Type B pancreatic cell (in vitro differentiated cells): ENCODE results near the gene MGAT5B. TPM values are rescaled to one million over a fixed set of nuclear protein-coding genes. Genes with fewer than 3 reads are reported as not detected.
"Not testable (repeated sequence)": the region's sequence is repeated elsewhere in the genome, so short reads cannot be mapped to it uniquely, and the experiment has no call there.

Experiments
- DNase-seq: peaks from one replicate; pipeline ENCODE4 v3.0.0; 2021; ENCODE audit warnings: mixed read lengths; ENCODE audit not compliant: unreplicated experiment; ENCODE audit errors: extremely low spot score
- H3K27ac Mint-ChIP-seq: 2 replicates; pipeline ENCODE4 v1.8.0; 2021; ENCODE audit warnings: mild to moderate bottlenecking, mixed read lengths
- H3K27me3 Mint-ChIP-seq: 2 replicates; pipeline ENCODE4 v1.8.0; 2021; ENCODE audit warnings: mixed read lengths
- H3K36me3 Mint-ChIP-seq: 2 replicates; pipeline ENCODE4 v1.8.0; 2021; ENCODE audit warnings: mixed read lengths
- H3K4me1 Mint-ChIP-seq: one replicate; pipeline ENCODE4 v1.8.0; 2021; ENCODE audit warnings: mixed read lengths; ENCODE audit not compliant: unreplicated experiment
- H3K4me3 Mint-ChIP-seq: 2 replicates; pipeline ENCODE4 v1.8.0; 2021; ENCODE audit warnings: mild to moderate bottlenecking, mixed read lengths
- H3K9me3 Mint-ChIP-seq: 2 replicates; pipeline ENCODE4 v1.8.0; 2021; ENCODE audit warnings: mixed read lengths
- CTCF ChIP-seq: fragments of 200-600 bp; sonication (generic); conservative IDR thresholded peaks from 2 replicates; pipeline ENCODE4 v1.5.0; 2021; ENCODE audit warnings: antibody characterized with exemption, mild to moderate bottlenecking
- total RNA-seq: library from RNA; stranded (reverse); gene quantifications from 2 replicates; pipeline ENCODE4 v1.2.1, GENCODE V29; 2021; ENCODE audit warnings: low replicate concordance

The MGAT5B gene
- total RNA-seq, 1 donor from 2014 or later = 15.9 TPM

- H3K36me3 Mint-ChIP-seq = no peaks in the 10 kb centered on the region
- H3K4me3 Mint-ChIP-seq = peak overlapping the region; percentile 79
- DNase-seq = no peak
- TF ChIP-seq CTCF = no peak
- peaks cover 4% of the 10 kb centered on the region for H3K4me1 Mint-ChIP-seq
- H3K27ac Mint-ChIP-seq = no peak overlapping the region
- no peaks in the 10 kb centered on the region for H3K9me3 Mint-ChIP-seq
- H3K27me3 Mint-ChIP-seq = peaks cover 73% of the 10 kb centered on the region
Observed at GRCh38 chr17:76968707-76969597, 100.7 kb downstream of the MGAT5B start.

- no peaks in the 10 kb centered on the region for H3K9me3 Mint-ChIP-seq
- no peak for DNase-seq
- no peak overlapping the region for H3K27ac Mint-ChIP-seq
- H3K4me1 Mint-ChIP-seq = peaks cover 4% of the 10 kb centered on the region
- TF ChIP-seq CTCF = no peak
- peaks cover 73% of the 10 kb centered on the region for H3K27me3 Mint-ChIP-seq
- no peaks in the 10 kb centered on the region for H3K36me3 Mint-ChIP-seq
- peak overlapping the region; percentile 79 for H3K4me3 Mint-ChIP-seq
Observed at GRCh38 chr17:76969598-76970172, 101.5 kb downstream of the MGAT5B start.

GRCh38 chr17:76970228-76970627 is 102.0 kb downstream of the MGAT5B start:
- Mint-ChIP-seq H3K4me3 (peak overlapping the region; percentile 49), H3K27me3 (peaks cover 71% of the 10 kb centered on the region)
- not testable (repeated sequence) for H3K9me3 Mint-ChIP-seq, H3K36me3 Mint-ChIP-seq, DNase-seq, H3K27ac Mint-ChIP-seq, H3K4me1 Mint-ChIP-seq

- Mint-ChIP-seq H3K9me3 (no peaks in the 10 kb centered on the region), H3K4me3 (no peak overlapping the region), H3K4me1 (peaks cover 4% of the 10 kb centered on the region), H3K36me3 (no peaks in the 10 kb centered on the region), H3K27me3 (peaks cover 51% of the 10 kb centered on the region), H3K27ac (no peak overlapping the region)
- DNase-seq = no peak
- TF ChIP-seq CTCF = no peak
Observed at GRCh38 chr17:76972046-76972641, 103.9 kb downstream of the MGAT5B start.

- no peak for DNase-seq
Observed at GRCh38 chr17:76973040-76973439, 104.8 kb downstream of the MGAT5B start.

More at GRCh38 chr17:76973040-76973439, 104.8 kb downstream of the MGAT5B start:
- Mint-ChIP-seq H3K36me3 (no peaks in the 10 kb centered on the region), H3K27me3 (peaks cover 43% of the 10 kb centered on the region), H3K9me3 (peaks cover 1% of the 10 kb centered on the region), H3K27ac (no peak overlapping the region), H3K4me3 (no peak overlapping the region), H3K4me1 (peaks cover 4% of the 10 kb centered on the region)
- TF ChIP-seq CTCF = no peak
